NCI-H460 (cell line): ENCODE results near the gene DLX1. TPM values are rescaled to one million over a fixed set of nuclear protein-coding genes. Genes with fewer than 3 reads are reported as not detected.

ENCODE experiments used
- DNase-seq: peaks from one replicate; pipeline ENCODE4 v3.0.0-alpha.2; 2016; ENCODE audit warnings: low read depth; ENCODE audit errors: extremely low read depth
- total RNA-seq: library from RNA; depleted of rRNA; stranded (reverse); fragments of >200 nt; shearing (Covaris generic); gene quantifications from 2 replicates; pipeline ENCODE4 v1.2.3, GENCODE V29; 2014

Gene DLX1
- total RNA-seq, 1 experiment from 2014 or later: 6.7 TPM

GRCh38 chr2:172084645-172085459 is 455 bp upstream of the DLX1 start:
- DNase-seq: peak; percentile 94

- no peak for DNase-seq
These were observed 1.2 kb downstream of the DLX1 start for GRCh38 chr2:172086241-172087206.

- no peak for DNase-seq
These were observed 2.0 kb downstream of the DLX1 start for GRCh38 chr2:172087207-172087779.

GRCh38 chr2:172087780-172088244 is 2.5 kb downstream of the DLX1 start:
- no peak for DNase-seq

- DNase-seq: no peak
These were observed 3.1 kb downstream of the DLX1 start for GRCh38 chr2:172088245-172089004.

GRCh38 chr2:172089005-172089504 is 3.7 kb downstream of the DLX1 start:
- no peak for DNase-seq

GRCh38 chr2:172089633-172090032 is 4.3 kb downstream of the DLX1 start:
- DNase-seq: no peak

- no peak for DNase-seq
These were observed 5.0 kb downstream of the DLX1 start for GRCh38 chr2:172090044-172090961.

- no peak for DNase-seq
These were observed 5.8 kb downstream of the DLX1 start for GRCh38 chr2:172091000-172091641.

GRCh38 chr2:172091761-172092566 is 6.7 kb downstream of the DLX1 start:
- no peak for DNase-seq

- DNase-seq: no peak
These were observed 7.6 kb downstream of the DLX1 start for GRCh38 chr2:172092716-172093415.

GRCh38 chr2:172093416-172094293 is 8.3 kb downstream of the DLX1 start:
- no peak for DNase-seq

- DNase-seq: no peak
These were observed 9.2 kb downstream of the DLX1 start for GRCh38 chr2:172094294-172095145.

GRCh38 chr2:172095146-172095904 is 10.0 kb downstream of the DLX1 start:
- peak; percentile 70 for DNase-seq
